IMR-90 (cell line): Measurements from ENCODE around the gene BAD. TPM values are rescaled to one million over a fixed set of nuclear protein-coding genes. Genes with fewer than 3 reads are reported as not detected.

Experiments used
- ATAC-seq: fragments of 200-7000 bp; cut with Tn5 transposase; 2 replicates; pipeline ENCODE4 v1.9.1; 2020; ENCODE audit warnings: low read depth, mild to moderate bottlenecking, moderate library complexity
- BruUV-seq: library from RNA; stranded (reverse); fragments of 400-500 nt; replicated peaks from 2 replicates; lab custom pipeline; 2021; lab: Mats Ljungman, UMichigan
- CTCF ChIA-PET: fragments of 300-600 bp; formaldehyde crosslinking; extraction: SDS; loops from one replicate; lab custom pipeline; 2021; ENCODE audit warnings: antibody characterized with exemption; lab: Yijun Ruan, JAX
- POLR2A ChIA-PET: fragments of 300-600 bp; sonication (Branson Sonifier 250); formaldehyde crosslinking; loops from one replicate; lab custom pipeline; 2022; ENCODE audit warnings: antibody characterized with exemption; ENCODE audit not compliant: unreplicated experiment; lab: Charles Lee
- DNase-seq: peaks from one replicate; pipeline ENCODE4 v3.0.0; 2013
- H2AFZ ChIP-seq: replicated peaks from 2 replicates; pipeline ENCODE3; 2013; ENCODE audit warnings: low read length, mild to moderate bottlenecking; ENCODE audit not compliant: poor library complexity
- H2AK5ac ChIP-seq: 2 replicates; pipeline ENCODE4 v1.6.1; 2013; ENCODE audit warnings: low read depth, low read length, inconsistent platforms
- H2AK9ac ChIP-seq: replicated peaks from 2 replicates; pipeline ENCODE3; 2013; ENCODE audit warnings: mild to moderate bottlenecking, low read depth, low read length, moderate library complexity; ENCODE audit not compliant: poor library complexity
- H2BK120ac ChIP-seq: 2 replicates; pipeline ENCODE4 v1.6.1; 2013; ENCODE audit warnings: low read depth, low read length, inconsistent platforms
- H2BK15ac ChIP-seq: 3 replicates; pipeline ENCODE4 v1.6.1; 2013; ENCODE audit warnings: low read depth, low read length, inconsistent platforms
- H2BK20ac ChIP-seq: 2 replicates; pipeline ENCODE4 v1.6.1; 2013; ENCODE audit warnings: low read depth, mild to moderate bottlenecking, inconsistent platforms, low read length, moderate library complexity
- H2BK5ac ChIP-seq: 2 replicates; pipeline ENCODE4 v1.6.1; 2013; ENCODE audit warnings: mild to moderate bottlenecking, low read depth, low read length, inconsistent platforms; ENCODE audit not compliant: poor library complexity, severe bottlenecking
- H3K14ac ChIP-seq: replicated peaks from 2 replicates; pipeline ENCODE4 v1.6.1; 2013; ENCODE audit warnings: low read depth, low read length, inconsistent platforms
- H3K18ac ChIP-seq: 2 replicates; pipeline ENCODE4 v1.6.1; 2013; ENCODE audit warnings: low read depth, low read length, control low read depth
- H3K23ac ChIP-seq: 2 replicates; pipeline ENCODE4 v1.6.1; 2013; ENCODE audit warnings: low read depth, low read length, inconsistent platforms
- H3K27ac ChIP-seq: 2 replicates; pipeline ENCODE4 v1.5.1; 2013; ENCODE audit warnings: mild to moderate bottlenecking, control low read depth, low read length; ENCODE audit not compliant: insufficient read depth
- H3K27me3 ChIP-seq: 2 replicates; pipeline ENCODE4 v1.6.1; 2013; ENCODE audit warnings: low read length; ENCODE audit not compliant: control insufficient read depth, insufficient read depth
- H3K36me3 ChIP-seq: 2 replicates; pipeline ENCODE4 v1.6.1; 2013; ENCODE audit warnings: low read length, mixed read lengths; ENCODE audit not compliant: control insufficient read depth, insufficient read depth
- H3K4ac ChIP-seq: 2 replicates; pipeline ENCODE4 v1.6.1; 2013; ENCODE audit warnings: low read depth, low read length, inconsistent platforms
- H3K4me1 ChIP-seq: 2 replicates; pipeline ENCODE4 v1.6.1; 2013; ENCODE audit warnings: low read length, mixed read lengths; ENCODE audit not compliant: control insufficient read depth, insufficient read depth
- H3K4me2 ChIP-seq: 2 replicates; pipeline ENCODE4 v1.6.1; 2013; ENCODE audit warnings: low read depth, mild to moderate bottlenecking, control low read depth, low read length, moderate library complexity
- H3K4me3 ChIP-seq: 2 replicates; pipeline ENCODE4 v1.5.1; 2013; ENCODE audit warnings: low read depth, mild to moderate bottlenecking, control low read depth, low read length, moderate library complexity; ENCODE audit not compliant: insufficient read depth
- H3K56ac ChIP-seq: 2 replicates; pipeline ENCODE4 v1.6.1; 2013; ENCODE audit warnings: low read length, inconsistent platforms; ENCODE audit not compliant: insufficient read depth; ENCODE audit errors: extremely low read depth
- H3K79me1 ChIP-seq, 2 experiments: 2 replicates each; pipeline ENCODE4 v1.6.1; 2013; ENCODE audit warnings: low read length in 2 of 2, inconsistent platforms in 1 of 2, low read depth in 1 of 2
- H3K9ac ChIP-seq: 2 replicates; pipeline ENCODE4 v1.6.1; 2013; ENCODE audit warnings: low read depth, low read length, control low read depth
- H3K9me1 ChIP-seq: 2 replicates; pipeline ENCODE4 v1.6.1; 2013; ENCODE audit warnings: low read length, inconsistent platforms; ENCODE audit not compliant: insufficient read depth
- H3K9me3 ChIP-seq: 2 replicates; pipeline ENCODE4 v1.6.1; 2013; ENCODE audit warnings: low read length; ENCODE audit not compliant: control insufficient read depth, insufficient read depth
- H4K20me1 ChIP-seq: 2 replicates; pipeline ENCODE4 v1.6.1; 2013; ENCODE audit warnings: low read length, inconsistent platforms; ENCODE audit not compliant: insufficient read depth
- H4K5ac ChIP-seq: 2 replicates; pipeline ENCODE4 v1.6.1; 2013; ENCODE audit warnings: mild to moderate bottlenecking, low read depth, low read length, control low read depth
- H4K8ac ChIP-seq, 2 experiments: 2 replicates each; pipeline ENCODE4 v1.6.1; 2013; ENCODE audit warnings: low read depth in 2 of 2, low read length in 2 of 2, control low read depth in 1 of 2, inconsistent platforms in 1 of 2
- H4K91ac ChIP-seq: 2 replicates; pipeline ENCODE4 v1.6.1; 2013; ENCODE audit warnings: low read depth, low read length, inconsistent platforms; ENCODE audit not compliant: insufficient read depth
- MAFK ChIP-seq: IDR thresholded peaks from 2 replicates; pipeline ENCODE4 v1.6.1; 2012; ENCODE audit warnings: low read depth, low read length, improper control_type of control experiment
- WGBS, 2 experiments: methylation state at CpG; one replicate each; pipeline versions ENCODE4 v1.1.5 to v1.1.7; 2013; ENCODE audit warnings: missing lambda C conversion rate in 2 of 2; ENCODE audit not compliant: insufficient read length in 1 of 2; ENCODE audit errors: extremely low coverage in 2 of 2; 5-methylcytosine and 5-hydroxymethylcytosine counted together
- dilution Hi-C: fragments of 300-500 bp; cut with HindIII; formaldehyde crosslinking; loops from one replicate; pipeline ENCODE4 v1.14.3; 2018; ENCODE audit warnings: low sequenced_read_pairs; ENCODE audit not compliant: unreplicated experiment
- in situ Hi-C: fragments of 300-500 bp; cut with MboI; formaldehyde crosslinking; loops from 3 replicates; pipeline ENCODE4 v1.14.3; 2019; ENCODE audit warnings: low sequenced_read_pairs, inconsistent platforms, mixed read lengths
- intact Hi-C: fragments of 100-400 bp; cut with micrococcal nuclease; formaldehyde crosslinking; loops from 2 replicates; pipeline ENCODE4 v1.10.0; 2022
- polyA plus RNA-seq, 3 experiments: library from polyadenylated mRNA; depleted of rRNA; stranded (reverse); fragments of >200 nt; gene quantifications; 2 replicates each; pipeline ENCODE4 v1.2.3, GENCODE V29; 2012; ENCODE audit warnings: low replicate concordance in 1 of 3
- total RNA-seq: library from RNA; depleted of rRNA; stranded (reverse); fragments of >200 nt; gene quantifications from 2 replicates; pipeline ENCODE4 v1.2.3, GENCODE V29; 2012

The BAD gene
- total and polyA plus RNA-seq, 2 of the 4 experiments (the other 2 are of a cell fraction) = 30.3 to 68.0 TPM

DNA sequence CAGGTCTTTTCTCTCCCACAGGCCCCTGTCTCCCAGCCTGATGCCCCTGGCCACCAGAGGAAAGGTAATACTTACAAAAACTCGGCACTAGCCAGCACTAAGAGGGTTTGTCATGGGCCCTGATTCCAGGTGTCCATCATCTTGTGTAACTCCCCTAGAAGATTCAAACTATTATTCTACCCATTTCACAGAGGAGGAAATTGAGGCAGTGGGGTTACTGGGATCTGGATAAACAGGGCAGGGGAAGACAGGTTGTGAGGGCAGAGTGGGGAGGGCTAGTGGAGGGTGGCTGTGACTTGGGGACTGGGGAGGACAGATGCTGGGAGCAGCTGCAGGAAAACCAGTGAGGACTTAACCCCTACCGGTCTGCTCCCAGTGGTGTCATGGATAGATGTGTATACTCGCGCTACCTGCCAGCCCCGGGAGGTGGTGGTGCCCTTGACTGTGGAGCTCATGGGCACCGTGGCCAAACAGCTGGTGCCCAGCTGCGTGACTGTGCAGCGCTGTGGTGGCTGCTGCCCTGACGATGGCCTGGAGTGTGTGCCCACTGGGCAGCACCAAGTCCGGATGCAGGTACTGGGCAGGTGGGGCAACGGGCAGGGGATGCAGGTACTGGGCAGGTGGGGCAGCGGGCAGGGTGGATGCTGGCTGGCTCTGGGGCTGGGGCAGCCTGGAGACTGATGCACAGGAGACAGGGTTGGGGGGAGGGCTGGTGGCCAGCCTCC, 48.9 kb downstream of the BAD start:
- CTCF ChIA-PET = no interaction called here

More for the DNA sequence above, 48.9 kb downstream of the BAD start:
- no peak overlapping the region for H2BK20ac ChIP-seq
- no peak for ATAC-seq
- H3K14ac ChIP-seq = peak overlapping the region; percentile 56; the same call in 1 of the 2 replicates
- POLR2A ChIA-PET = no interaction called here
- in situ Hi-C loops (no loop called here), intact Hi-C loops (no loop called here), dilution Hi-C loops (no loop called here)
- peaks cover 19% of the 10 kb centered on the region for H3K36me3 ChIP-seq
- H3K27ac ChIP-seq = no peak overlapping the region; the same call in 1 of the 2 replicates
- peak overlapping the region; percentile 91 for H2AFZ ChIP-seq
- no peak overlapping the region for H4K91ac ChIP-seq
- peaks cover 13% of the 10 kb centered on the region for H3K4me1 ChIP-seq
- H3K27me3 ChIP-seq = no peaks in the 10 kb centered on the region
- peak overlapping the region; percentile 99 for H2AK9ac ChIP-seq
- TF ChIP-seq MAFK = no peak
- BruUV-seq = no TSS peak
- H3K9me1 ChIP-seq = peaks cover 9% of the 10 kb centered on the region; the same call in 1 of the 2 replicates
- peak overlapping the region; percentile 81 for H3K9ac ChIP-seq
- peak overlapping the region; percentile 76 for H3K4me3 ChIP-seq
- 95% methylated on average over 7 of the region's 12 CpGs; no CpG with 5 or more reads in 1 of the 2 experiments for WGBS, 2 experiments
- H4K5ac ChIP-seq = no peak overlapping the region
- peak overlapping the region; percentile 75 for H3K4me2 ChIP-seq
- H2AK5ac ChIP-seq = peak overlapping the region; percentile 69; the same call in 1 of the 2 replicates
- H3K23ac ChIP-seq = peak overlapping the region; percentile 75; the same call in 1 of the 2 replicates
- no peak overlapping the region for H2BK5ac ChIP-seq
- no peaks in the 10 kb centered on the region for H4K20me1 ChIP-seq
- H3K56ac ChIP-seq = no peak overlapping the region
- H2BK120ac ChIP-seq = 0 out of 2 replicates have a peak overlapping the region, but pooled peaks have one; percentile 32
- H3K18ac ChIP-seq = no peak overlapping the region
- peak overlapping the region in 1 of 2 experiments; percentile 63; a peak in 1 of 4 replicates for H4K8ac ChIP-seq
- DNase-seq = no peak
- H3K4ac ChIP-seq = peak overlapping the region; percentile 47; the same call in 1 of the 2 replicates
- peaks cover 25 to 54% of the 10 kb centered on the region in 2 experiments for H3K79me1 ChIP-seq
- H2BK15ac ChIP-seq = no peak overlapping the region
- no peaks in the 10 kb centered on the region for H3K9me3 ChIP-seq
